ENCODE data around the gene TMEM165.

GRCh38 chr4:55355555-55355954 lies 40.2 kb upstream of the TMEM165 start:
- TF ChIP-seq CTCF (IDR thresholded peaks at IDR 0.05) (no peak), POLR2A (IDR thresholded peaks at IDR 0.05) (no peak)
